Transverse colon (tissue), 4 donors: ENCODE data around the gene MRPL10.

Experiments
- CTCF ChIP-seq, 5 experiments: fragments of 200-600 bp in 3 of 5; fragments of 450-650 bp in 2 of 5; sonication (generic) in 3 of 5; IDR thresholded peaks; 1 replicate in 2 of 5; 2 replicates in 3 of 5; pipeline ENCODE4 v1.5.1; 2016 to 2017; ENCODE audit warnings: antibody characterized with exemption in 5 of 5, inconsistent platforms in 3 of 5, mild to moderate bottlenecking in 2 of 5, moderate library complexity in 1 of 5
- POLR2A ChIP-seq: fragments of 450-650 bp; IDR thresholded peaks from one replicate; pipeline ENCODE4 v1.6.1; 2016; ENCODE audit warnings: antibody characterized with exemption, mild to moderate bottlenecking, moderate library complexity
- POLR2AphosphoS5 ChIP-seq, 3 donors: sonication (generic); formaldehyde crosslinking; IDR thresholded peaks; one replicate each; pipeline ENCODE4 v1.6.1; 2016; ENCODE audit warnings: antibody characterized with exemption in 3 of 3

- TF ChIP-seq CTCF (IDR thresholded peaks at IDR 0.05) (no peak), POLR2AphosphoS5 (IDR thresholded peaks at IDR 0.05) (no peak), POLR2A (no peak)
Measured at GRCh38 chr17:47866941-47867340, 35.6 kb upstream of the MRPL10 start.
